SK-N-SH treated with all-trans-retinoic acid at 6 μM for 48 hours (cell line): ENCODE measurements around the gene SF3B5.

Source experiments
- ATAC-seq: fragments of 200-7000 bp; cut with Tn5 transposase; 3 replicates; pipeline ENCODE4 v1.9.1; 2020; ENCODE audit warnings: mild to moderate bottlenecking, moderate library complexity
- ARNTL ChIP-seq: fragments of 450-650 bp; formaldehyde crosslinking; IDR thresholded peaks from 2 replicates; pipeline ENCODE4 v1.5.0; 2020; ENCODE audit warnings: low read depth, mild to moderate bottlenecking, moderate library complexity, borderline replicate concordance
- BACH2 ChIP-seq: fragments of 250-450 bp; sonication (Bioruptor Pico); IDR thresholded peaks from 2 replicates; pipeline ENCODE4 v1.9.0; 2021; ENCODE audit warnings: mild to moderate bottlenecking, borderline replicate concordance
- CSDC2 ChIP-seq: fragments of 250-450 bp; sonication (Bioruptor Pico); IDR thresholded peaks from 2 replicates; pipeline ENCODE4 v1.5.0; 2020; ENCODE audit warnings: mild to moderate bottlenecking, moderate library complexity
- ESRRG ChIP-seq: fragments of 250-450 bp; sonication (Bioruptor Pico); IDR thresholded peaks from 2 replicates; pipeline ENCODE4 v1.6.1; 2021; ENCODE audit warnings: mild to moderate bottlenecking
- GLIS3 ChIP-seq: fragments of 250-450 bp; sonication (Bioruptor Pico); IDR thresholded peaks from 2 replicates; pipeline ENCODE4 v1.5.0; 2020; ENCODE audit warnings: mild to moderate bottlenecking, moderate library complexity
- ISL1 ChIP-seq: fragments of 250-450 bp; sonication (Bioruptor Pico); IDR thresholded peaks from 2 replicates; pipeline ENCODE4 v2.1.2; 2022; ENCODE audit warnings: mild to moderate bottlenecking, moderate library complexity
- PPARA ChIP-seq: fragments of 250-450 bp; sonication (Bioruptor Pico); IDR thresholded peaks from 2 replicates; pipeline ENCODE4 v1.5.0; 2020; ENCODE audit warnings: mild to moderate bottlenecking, borderline replicate concordance
- RARB ChIP-seq: fragments of 250-450 bp; sonication (Bioruptor Pico); IDR thresholded peaks from 2 replicates; pipeline ENCODE4 v1.8.0; 2021; ENCODE audit warnings: mild to moderate bottlenecking, moderate library complexity
- SNAI2 ChIP-seq: fragments of 250-450 bp; sonication (Bioruptor Pico); IDR thresholded peaks from 2 replicates; pipeline ENCODE4 v1.5.0; 2020; ENCODE audit warnings: mild to moderate bottlenecking, moderate library complexity
- TCF4 ChIP-seq: fragments of 250-450 bp; sonication (Bioruptor Pico); IDR thresholded peaks from 2 replicates; pipeline ENCODE4 v1.8.0; 2021; ENCODE audit warnings: mild to moderate bottlenecking, moderate library complexity, borderline replicate concordance
- TOX ChIP-seq: fragments of 250-450 bp; sonication (Bioruptor Pico); IDR thresholded peaks from 2 replicates; pipeline ENCODE4 v1.8.0; 2021; ENCODE audit warnings: mild to moderate bottlenecking, moderate library complexity, borderline replicate concordance
- ZC3H10 ChIP-seq: fragments of 250-450 bp; sonication (Bioruptor Pico); IDR thresholded peaks from 2 replicates; pipeline ENCODE4 v1.5.1; 2021; ENCODE audit warnings: mild to moderate bottlenecking, moderate library complexity
- ZFP3 ChIP-seq: fragments of 250-450 bp; sonication (Bioruptor Pico); IDR thresholded peaks from 2 replicates; pipeline ENCODE4 v1.5.0; 2020; ENCODE audit warnings: mild to moderate bottlenecking, moderate library complexity
- ZFP30 ChIP-seq: fragments of 450-650 bp; formaldehyde crosslinking; IDR thresholded peaks from 2 replicates; pipeline ENCODE4 v1.5.0; 2022; ENCODE audit warnings: mild to moderate bottlenecking, moderate library complexity
- ZNF565 ChIP-seq: fragments of 450-650 bp; formaldehyde crosslinking; conservative IDR thresholded peaks from 2 replicates; pipeline ENCODE4 v1.5.0; 2020; ENCODE audit warnings: low read depth, mild to moderate bottlenecking, moderate library complexity
- ZNF70 ChIP-seq: fragments of 450-650 bp; formaldehyde crosslinking; IDR thresholded peaks from 2 replicates; pipeline ENCODE4 v1.5.0; 2020; ENCODE audit warnings: mild to moderate bottlenecking, moderate library complexity
- ZNF8 ChIP-seq: fragments of 450-650 bp; formaldehyde crosslinking; IDR thresholded peaks from 2 replicates; pipeline ENCODE4 v1.5.0; 2020; ENCODE audit warnings: mild to moderate bottlenecking, moderate library complexity
- TF ChIP-seq, protein P1 (sequence below): fragments of 250-450 bp; sonication (Bioruptor Pico); IDR thresholded peaks from 2 replicates; pipeline ENCODE4 v1.8.0; 2020; ENCODE audit warnings: mild to moderate bottlenecking, moderate library complexity, borderline replicate concordance
- TF ChIP-seq, protein P2 (sequence below): fragments of 250-450 bp; sonication (Bioruptor Pico); IDR thresholded peaks from 2 replicates; pipeline ENCODE4 v1.5.0; 2020; ENCODE audit warnings: mild to moderate bottlenecking, moderate library complexity
- TF ChIP-seq, protein P3 (sequence below): fragments of 250-450 bp; sonication (Bioruptor Pico); IDR thresholded peaks from 2 replicates; pipeline ENCODE4 v1.8.0; 2021; ENCODE audit warnings: low read depth, mild to moderate bottlenecking, moderate library complexity, borderline replicate concordance
- TF ChIP-seq, protein P4 (sequence below): fragments of 250-450 bp; sonication (Bioruptor Pico); IDR thresholded peaks from 2 replicates; pipeline ENCODE4 v1.5.1; 2020; ENCODE audit warnings: low read depth, mild to moderate bottlenecking, moderate library complexity

The SF3B5 gene

DNA sequence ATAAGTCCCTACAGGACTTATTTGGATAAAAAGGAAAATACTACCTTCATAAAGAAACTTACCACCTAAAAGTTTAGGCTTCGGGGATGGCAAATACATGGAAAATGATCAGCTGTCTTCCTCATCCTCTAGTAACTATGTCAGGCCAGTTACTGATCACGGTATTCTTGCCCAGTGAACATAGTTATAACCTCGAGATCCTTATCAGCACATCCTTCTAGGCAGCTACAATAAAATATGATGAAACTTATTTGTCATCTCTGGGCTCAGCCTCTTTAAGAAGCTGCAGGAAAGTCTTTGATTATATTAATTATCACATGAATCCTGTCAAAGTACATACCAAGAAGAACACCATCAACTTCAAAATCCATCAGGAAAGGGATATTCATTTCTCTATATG is 41.8 kb downstream of the SF3B5 start (continued):
- TF ChIP-seq, protein P1, sequence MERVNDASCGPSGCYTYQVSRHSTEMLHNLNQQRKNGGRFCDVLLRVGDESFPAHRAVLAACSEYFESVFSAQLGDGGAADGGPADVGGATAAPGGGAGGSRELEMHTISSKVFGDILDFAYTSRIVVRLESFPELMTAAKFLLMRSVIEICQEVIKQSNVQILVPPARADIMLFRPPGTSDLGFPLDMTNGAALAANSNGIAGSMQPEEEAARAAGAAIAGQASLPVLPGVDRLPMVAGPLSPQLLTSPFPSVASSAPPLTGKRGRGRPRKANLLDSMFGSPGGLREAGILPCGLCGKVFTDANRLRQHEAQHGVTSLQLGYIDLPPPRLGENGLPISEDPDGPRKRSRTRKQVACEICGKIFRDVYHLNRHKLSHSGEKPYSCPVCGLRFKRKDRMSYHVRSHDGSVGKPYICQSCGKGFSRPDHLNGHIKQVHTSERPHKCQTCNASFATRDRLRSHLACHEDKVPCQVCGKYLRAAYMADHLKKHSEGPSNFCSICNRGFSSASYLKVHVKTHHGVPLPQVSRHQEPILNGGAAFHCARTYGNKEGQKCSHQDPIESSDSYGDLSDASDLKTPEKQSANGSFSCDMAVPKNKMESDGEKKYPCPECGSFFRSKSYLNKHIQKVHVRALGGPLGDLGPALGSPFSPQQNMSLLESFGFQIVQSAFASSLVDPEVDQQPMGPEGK (CRISPR knock-in tag) = no peak

DNA sequence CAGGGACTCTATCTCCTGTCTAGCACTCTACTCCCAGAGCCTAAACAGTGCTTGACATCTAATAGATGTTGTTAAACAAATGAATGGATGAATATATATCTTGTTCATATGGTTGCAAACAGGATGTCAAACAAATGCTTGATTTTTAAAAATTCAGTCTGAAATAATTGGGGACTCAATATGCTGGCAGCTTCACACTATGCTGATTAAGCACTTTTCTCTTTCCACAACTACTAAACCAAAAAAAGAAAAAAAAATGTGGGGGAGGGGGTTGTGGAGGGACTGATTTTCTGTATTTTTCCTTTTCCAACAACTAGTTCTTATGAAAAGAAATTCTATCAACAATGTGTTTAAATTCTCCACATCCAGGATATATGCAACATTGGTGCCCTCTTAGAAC is 42.9 kb downstream of the SF3B5 start:
- no peak for TF ChIP-seq ISL1 (CRISPR knock-in tag)
- ATAC-seq = no peak

DNA sequence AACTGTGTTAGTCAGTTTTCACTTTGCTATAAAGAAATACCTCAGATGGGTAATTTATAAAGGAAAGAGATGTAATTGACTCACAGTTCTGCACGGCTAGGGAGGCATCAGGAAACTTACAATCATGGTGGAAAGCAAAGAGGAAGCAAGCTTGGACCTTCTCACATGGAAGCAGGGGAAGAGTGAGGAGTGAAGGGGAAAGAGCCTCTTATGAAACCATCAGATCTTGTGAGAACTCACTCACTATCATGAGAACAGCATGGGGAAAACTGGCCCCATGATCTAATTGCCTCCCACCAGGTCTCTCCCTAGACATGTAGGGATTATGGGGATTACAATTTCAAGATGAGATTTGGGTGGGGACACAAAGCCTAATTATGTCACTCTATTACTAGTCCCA is 46.0 kb downstream of the SF3B5 start:
- TF ChIP-seq GLIS3 (CRISPR knock-in tag) (no peak), ZNF8 (no peak), ZC3H10 (CRISPR knock-in tag) (no peak), ZFP3 (CRISPR knock-in tag) (no peak), BACH2 (CRISPR knock-in tag) (no peak), PPARA (no peak), ARNTL (no peak), ESRRG (no peak), TOX (CRISPR knock-in tag) (no peak), RARB (CRISPR knock-in tag) (no peak), TCF4 (no peak)
- TF ChIP-seq, protein P2, sequence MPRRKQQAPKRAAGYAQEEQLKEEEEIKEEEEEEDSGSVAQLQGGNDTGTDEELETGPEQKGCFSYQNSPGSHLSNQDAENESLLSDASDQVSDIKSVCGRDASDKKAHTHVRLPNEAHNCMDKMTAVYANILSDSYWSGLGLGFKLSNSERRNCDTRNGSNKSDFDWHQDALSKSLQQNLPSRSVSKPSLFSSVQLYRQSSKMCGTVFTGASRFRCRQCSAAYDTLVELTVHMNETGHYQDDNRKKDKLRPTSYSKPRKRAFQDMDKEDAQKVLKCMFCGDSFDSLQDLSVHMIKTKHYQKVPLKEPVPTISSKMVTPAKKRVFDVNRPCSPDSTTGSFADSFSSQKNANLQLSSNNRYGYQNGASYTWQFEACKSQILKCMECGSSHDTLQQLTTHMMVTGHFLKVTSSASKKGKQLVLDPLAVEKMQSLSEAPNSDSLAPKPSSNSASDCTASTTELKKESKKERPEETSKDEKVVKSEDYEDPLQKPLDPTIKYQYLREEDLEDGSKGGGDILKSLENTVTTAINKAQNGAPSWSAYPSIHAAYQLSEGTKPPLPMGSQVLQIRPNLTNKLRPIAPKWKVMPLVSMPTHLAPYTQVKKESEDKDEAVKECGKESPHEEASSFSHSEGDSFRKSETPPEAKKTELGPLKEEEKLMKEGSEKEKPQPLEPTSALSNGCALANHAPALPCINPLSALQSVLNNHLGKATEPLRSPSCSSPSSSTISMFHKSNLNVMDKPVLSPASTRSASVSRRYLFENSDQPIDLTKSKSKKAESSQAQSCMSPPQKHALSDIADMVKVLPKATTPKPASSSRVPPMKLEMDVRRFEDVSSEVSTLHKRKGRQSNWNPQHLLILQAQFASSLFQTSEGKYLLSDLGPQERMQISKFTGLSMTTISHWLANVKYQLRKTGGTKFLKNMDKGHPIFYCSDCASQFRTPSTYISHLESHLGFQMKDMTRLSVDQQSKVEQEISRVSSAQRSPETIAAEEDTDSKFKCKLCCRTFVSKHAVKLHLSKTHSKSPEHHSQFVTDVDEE = no peak
- TF ChIP-seq, protein P3, sequence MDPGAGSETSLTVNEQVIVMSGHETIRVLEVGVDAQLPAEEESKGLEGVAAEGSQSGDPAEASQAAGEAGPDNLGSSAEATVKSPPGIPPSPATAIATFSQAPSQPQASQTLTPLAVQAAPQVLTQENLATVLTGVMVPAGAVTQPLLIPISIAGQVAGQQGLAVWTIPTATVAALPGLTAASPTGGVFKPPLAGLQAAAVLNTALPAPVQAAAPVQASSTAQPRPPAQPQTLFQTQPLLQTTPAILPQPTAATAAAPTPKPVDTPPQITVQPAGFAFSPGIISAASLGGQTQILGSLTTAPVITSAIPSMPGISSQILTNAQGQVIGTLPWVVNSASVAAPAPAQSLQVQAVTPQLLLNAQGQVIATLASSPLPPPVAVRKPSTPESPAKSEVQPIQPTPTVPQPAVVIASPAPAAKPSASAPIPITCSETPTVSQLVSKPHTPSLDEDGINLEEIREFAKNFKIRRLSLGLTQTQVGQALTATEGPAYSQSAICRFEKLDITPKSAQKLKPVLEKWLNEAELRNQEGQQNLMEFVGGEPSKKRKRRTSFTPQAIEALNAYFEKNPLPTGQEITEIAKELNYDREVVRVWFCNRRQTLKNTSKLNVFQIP (CRISPR knock-in tag) = no peak
- TF ChIP-seq, protein P4, sequence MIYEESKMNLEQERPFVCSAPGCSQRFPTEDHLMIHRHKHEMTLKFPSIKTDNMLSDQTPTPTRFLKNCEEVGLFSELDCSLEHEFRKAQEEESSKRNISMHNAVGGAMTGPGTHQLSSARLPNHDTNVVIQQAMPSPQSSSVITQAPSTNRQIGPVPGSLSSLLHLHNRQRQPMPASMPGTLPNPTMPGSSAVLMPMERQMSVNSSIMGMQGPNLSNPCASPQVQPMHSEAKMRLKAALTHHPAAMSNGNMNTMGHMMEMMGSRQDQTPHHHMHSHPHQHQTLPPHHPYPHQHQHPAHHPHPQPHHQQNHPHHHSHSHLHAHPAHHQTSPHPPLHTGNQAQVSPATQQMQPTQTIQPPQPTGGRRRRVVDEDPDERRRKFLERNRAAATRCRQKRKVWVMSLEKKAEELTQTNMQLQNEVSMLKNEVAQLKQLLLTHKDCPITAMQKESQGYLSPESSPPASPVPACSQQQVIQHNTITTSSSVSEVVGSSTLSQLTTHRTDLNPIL = no peak
- no peak for ATAC-seq

DNA sequence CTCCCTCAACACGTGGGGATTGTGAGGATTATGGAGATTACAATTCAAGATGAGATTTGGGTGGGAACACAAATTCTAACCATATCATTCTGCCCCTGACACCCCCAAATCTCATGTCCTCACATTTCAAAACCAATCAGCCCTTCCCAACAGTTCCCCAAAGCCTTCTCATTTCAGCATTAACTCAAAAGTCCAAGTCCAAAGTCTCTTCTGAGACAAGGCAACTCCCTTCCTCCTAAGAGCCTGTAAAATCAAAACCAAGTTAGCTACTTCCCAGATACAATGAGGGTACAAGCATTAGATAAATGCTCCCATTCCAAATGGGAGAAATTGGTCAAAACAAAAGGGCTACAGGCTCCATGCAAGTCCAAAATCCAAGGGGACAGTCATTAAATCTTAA is 47.7 kb downstream of the SF3B5 start:
- no peak for ATAC-seq
- no peak for TF ChIP-seq ZNF565 (CRISPR knock-in tag)
- TF ChIP-seq ZFP3 (CRISPR knock-in tag) = no peak
- no peak for TF ChIP-seq ZNF70 (CRISPR knock-in tag)
- TF ChIP-seq, protein P3 (CRISPR knock-in tag) = no peak
- no peak for TF ChIP-seq TOX (CRISPR knock-in tag)
- TF ChIP-seq, protein P2 = no peak
- TF ChIP-seq ZC3H10 (CRISPR knock-in tag) = no peak
- TF ChIP-seq PPARA = no peak
- TF ChIP-seq CSDC2 = no peak
- no peak for TF ChIP-seq SNAI2 (CRISPR knock-in tag)
- TF ChIP-seq ZNF8 = no peak
- no peak for TF ChIP-seq BACH2 (CRISPR knock-in tag)
- no peak for TF ChIP-seq ISL1 (CRISPR knock-in tag)
- TF ChIP-seq ZFP30 = no peak
- TF ChIP-seq, protein P4 = no peak
- TF ChIP-seq RARB (CRISPR knock-in tag) = no peak
- TF ChIP-seq ARNTL = no peak
- no peak for TF ChIP-seq ESRRG
